Heart left ventricle (tissue), 16 donors: ENCODE measurements around the gene DENND4C. TPM values are rescaled to one million over a fixed set of nuclear protein-coding genes. Genes with fewer than 3 reads are reported as not detected.

Source experiments
- ATAC-seq, 4 donors: fragments of 200-7000 bp; cut with Tn5 transposase; one replicate each; pipeline ENCODE4 v1.9.1; 2020 to 2022; ENCODE audit warnings: moderate library complexity in 4 of 4, mild to moderate bottlenecking in 3 of 4, moderate number of reproducible peaks in 1 of 4
- DNase-seq, 5 donors: peaks; one replicate each; pipeline ENCODE4 v3.0.0-alpha.2; 2020
- H3K27ac ChIP-seq, 12 donors: fragments of 200-600 bp; sonication (generic) in 4 of 12; one replicate each; pipeline versions ENCODE4 v1.5.0 to v1.8.0; 2016 to 2022; ENCODE audit warnings: mild to moderate bottlenecking in 2 of 12
- H3K27me3 ChIP-seq, 9 donors: fragments of 200-600 bp; sonication (generic) in 2 of 9; one replicate each; pipeline versions ENCODE4 v1.5.1 to v1.8.0; 2016 to 2022; ENCODE audit warnings: mild to moderate bottlenecking in 3 of 9
- H3K36me3 ChIP-seq, 9 donors: fragments of 200-600 bp; sonication (generic) in 2 of 9; one replicate each; pipeline versions ENCODE4 v1.5.0 to v1.8.0; 2018 to 2022; ENCODE audit warnings: mild to moderate bottlenecking in 2 of 9
- H3K4me1 ChIP-seq, 12 donors: fragments of 200-600 bp; sonication (generic) in 4 of 12; one replicate each; pipeline versions ENCODE4 v1.5.0 to v1.8.0; 2016 to 2022; ENCODE audit warnings: mild to moderate bottlenecking in 3 of 12
- H3K4me3 ChIP-seq, 12 donors: fragments of 200-600 bp; sonication (generic) in 4 of 12; one replicate each; pipeline versions ENCODE4 v1.5.0 to v1.8.0; 2017 to 2022; ENCODE audit warnings: mild to moderate bottlenecking in 9 of 12, moderate library complexity in 4 of 12
- H3K9me3 ChIP-seq, 12 donors: fragments of 200-600 bp; sonication (generic) in 4 of 12; one replicate each; pipeline versions ENCODE4 v1.5.0 to v1.8.0; 2016 to 2022; ENCODE audit warnings: mild to moderate bottlenecking in 1 of 12
- POLR2A ChIP-seq, 2 donors: fragments of 450-650 bp; IDR thresholded peaks; one replicate each; pipeline ENCODE4 v1.6.1; 2017; ENCODE audit warnings: antibody characterized with exemption in 2 of 2, mild to moderate bottlenecking in 2 of 2, moderate library complexity in 2 of 2
- WGBS, 4 donors: extraction: QIAGEN DNeasy Blood & Tissue Kit in 2 of 4; methylation state at CpG; one replicate each; pipeline versions ENCODE4 v1.1.5 to v1.1.7; 2013 to 2018; 5-methylcytosine and 5-hydroxymethylcytosine counted together
- intact Hi-C, 10 donors: fragments of 100-400 bp; cut with DNase I; formaldehyde crosslinking; loops; one replicate each; pipeline versions ENCODE4 v1.11.1 to v1.14.2; 2022
- polyA plus RNA-seq, 2 donors: library from polyadenylated mRNA; stranded (reverse); fragments of 200-250 nt; gene quantifications; one replicate each; pipeline ENCODE4 v1.2.3, GENCODE V29; 2013
- total RNA-seq, 9 donors: library from RNA; depleted of rRNA in 2 of 9; stranded (reverse); fragments of >200 nt in 2 of 9; fragmentation: NEBNext Ultra II Directional in 3 of 9; extraction: Animal tissue kit (Norgen Biotek cat#: 25700) in 3 of 9; gene quantifications; one replicate each; pipeline versions ENCODE4 v1.1.0 to v1.2.4, GENCODE V29; 2016 to 2023
- TF ChIP-seq, protein P1 (sequence below), 12 donors: fragments of 200-600 bp; sonication (generic) in 4 of 12; IDR thresholded peaks; one replicate each; pipeline versions ENCODE4 v1.5.0 to v1.8.0; 2018 to 2022; ENCODE audit warnings: antibody characterized with exemption in 12 of 12, mild to moderate bottlenecking in 5 of 12
- donor health status: ischemic (EF 13 %, LVEDD 7.1; RV severe dilation, severe dysfunction).
- donor health status: healthy with polysubstance abuse.
- donor health status: DM: no; HTN: yes; CAD: no.
- donor health status: DM: no; HTN: no; CAD: no.
- donor health status: ischemic (EF 25% LVEDD 6.9; RV normal size, moderate dysfunction).
- donor health status: ischemic (EF 25% LVEDD 5.7; RV mildly dilated, moderate dysfunction).
- donor health status: healthy.
- donor health status: DM: yes; HTN: yes; CAD: no.
- donor health status: ischemic (EF 35%, LVEDD 5.7; RV mildly dilated, moderate dysfunction).
- donor health status: nonischemic (EF 11% LVEDD 7.7; RV severe dilation, severe dysfunction).
- donor health status: DM: yes; HTN: yes; CAD: no.
- donor health status: PGD.
- donor health status: ischemic (EF 29% LVEDD 5.4; RV normal size, mild dysfunction).
- donor health status: nonischemic (EF 23%, LVEDD 6.1; RV moderate dilation, normal function).

The DENND4C gene
- total and polyA plus RNA-seq, 11 donors: 5.4 to 36.9 (median 22.8) TPM

DNA sequence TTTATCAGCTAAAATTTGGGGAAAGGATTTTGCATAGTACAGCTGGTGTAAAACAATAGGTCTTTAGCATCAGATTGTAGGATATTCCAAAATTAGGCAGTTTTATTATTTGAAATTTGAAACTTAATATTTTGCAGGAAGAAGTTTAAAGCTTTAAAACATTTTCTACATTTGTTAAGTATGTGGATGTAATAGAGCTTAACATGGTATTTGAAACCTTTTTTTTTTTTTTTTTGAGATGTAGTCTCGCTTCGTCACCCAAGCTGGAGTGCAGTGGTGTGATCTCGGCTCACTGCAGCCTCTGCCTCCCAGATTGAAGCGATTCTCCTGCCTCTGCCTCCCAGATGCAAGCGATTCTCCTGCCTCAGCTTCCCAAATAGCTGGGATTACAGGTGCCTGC, 2.9 kb downstream of the DENND4C start:
- Histone ChIP-seq H3K4me3 (peak overlapping the region in 5 of 12 donors; percentile 3 to 100 (median 100)), H3K36me3 (no peaks in the 10 kb centered on the region), H3K4me1 (peaks cover 0 to 50% (median 25%) of the 10 kb centered on the region in 12 donors), H3K27ac (peak overlapping the region in 5 of 12 donors; percentile 43 to 99 (median 99)), H3K9me3 (no peaks in the 10 kb centered on the region), H3K27me3 (no peaks in the 10 kb centered on the region)
- WGBS, 4 donors: 71 to 75% (median 75%) methylated on average over 5 of the region's 5 CpGs
- TF ChIP-seq POLR2A (IDR thresholded peaks at IDR 0.05): no peak
- TF ChIP-seq, protein P1, sequence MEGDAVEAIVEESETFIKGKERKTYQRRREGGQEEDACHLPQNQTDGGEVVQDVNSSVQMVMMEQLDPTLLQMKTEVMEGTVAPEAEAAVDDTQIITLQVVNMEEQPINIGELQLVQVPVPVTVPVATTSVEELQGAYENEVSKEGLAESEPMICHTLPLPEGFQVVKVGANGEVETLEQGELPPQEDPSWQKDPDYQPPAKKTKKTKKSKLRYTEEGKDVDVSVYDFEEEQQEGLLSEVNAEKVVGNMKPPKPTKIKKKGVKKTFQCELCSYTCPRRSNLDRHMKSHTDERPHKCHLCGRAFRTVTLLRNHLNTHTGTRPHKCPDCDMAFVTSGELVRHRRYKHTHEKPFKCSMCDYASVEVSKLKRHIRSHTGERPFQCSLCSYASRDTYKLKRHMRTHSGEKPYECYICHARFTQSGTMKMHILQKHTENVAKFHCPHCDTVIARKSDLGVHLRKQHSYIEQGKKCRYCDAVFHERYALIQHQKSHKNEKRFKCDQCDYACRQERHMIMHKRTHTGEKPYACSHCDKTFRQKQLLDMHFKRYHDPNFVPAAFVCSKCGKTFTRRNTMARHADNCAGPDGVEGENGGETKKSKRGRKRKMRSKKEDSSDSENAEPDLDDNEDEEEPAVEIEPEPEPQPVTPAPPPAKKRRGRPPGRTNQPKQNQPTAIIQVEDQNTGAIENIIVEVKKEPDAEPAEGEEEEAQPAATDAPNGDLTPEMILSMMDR (IDR thresholded peaks at IDR 0.05): no peak
- intact Hi-C loops: loop anchor here in 6 of 10 donors (5.0 to 10.0 kb wide), 6 partner anchors 44 to 224 kb away; no protein-coding TSS in a partner anchor
- DNase-seq: no peak
- no peak for ATAC-seq

DNA sequence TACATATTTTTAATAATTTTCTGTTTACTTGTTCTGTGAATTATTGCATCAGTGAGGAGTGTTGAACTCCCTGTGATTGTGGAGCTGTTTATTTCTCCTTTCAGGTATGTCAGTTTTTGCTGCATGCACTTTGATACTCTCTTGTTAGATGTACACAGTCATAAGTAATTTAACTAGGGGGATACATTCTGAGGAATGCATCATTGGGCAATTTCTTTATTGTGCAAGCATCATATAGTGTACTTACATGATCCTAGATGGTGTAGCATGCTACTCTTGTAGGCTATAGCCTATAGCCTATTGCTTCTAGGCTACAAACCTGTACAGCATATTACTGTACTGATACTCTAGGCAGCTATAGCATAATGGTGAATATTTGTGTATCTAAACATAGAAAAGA, 9.5 kb downstream of the DENND4C start:
- ATAC-seq (no peak), DNase-seq (no peak)
- Histone ChIP-seq H3K4me1 (peaks cover 0 to 37% (median 13%) of the 10 kb centered on the region in 12 donors), H3K36me3 (peaks cover 0 to 16% (median 6%) of the 10 kb centered on the region in 9 donors), H3K27me3 (no peaks in the 10 kb centered on the region), H3K4me3 (no peak overlapping the region), H3K9me3 (no peaks in the 10 kb centered on the region), H3K27ac (no peak overlapping the region)
- TF ChIP-seq POLR2A (IDR thresholded peaks at IDR 0.05): no peak
- TF ChIP-seq, protein P1 (IDR thresholded peaks at IDR 0.05): no peak
- intact Hi-C loops: loop anchor here in 5 of 10 donors (5.0 to 10.0 kb wide), 5 partner anchors 42 to 135 kb away; no protein-coding TSS in a partner anchor

DNA sequence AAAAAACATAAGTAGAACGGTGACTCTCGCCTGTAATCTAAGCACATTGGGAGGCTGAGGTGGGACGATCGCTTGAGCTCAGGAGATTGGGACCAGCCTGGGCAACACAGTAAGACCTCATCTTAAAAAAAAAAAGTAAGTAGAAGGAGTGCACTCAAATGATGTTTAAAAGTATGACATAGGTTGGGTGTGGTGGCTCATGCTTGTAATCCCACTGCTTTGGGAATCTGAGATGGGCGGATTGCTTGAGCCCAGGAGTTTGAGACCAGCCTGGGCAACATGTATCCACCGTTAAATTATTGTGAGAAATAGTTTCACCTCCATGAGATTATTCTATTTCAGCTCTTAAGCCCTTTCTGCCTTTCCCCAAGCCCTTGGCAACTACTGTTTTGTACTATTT, 11.2 kb downstream of the DENND4C start:
- H3K27me3 ChIP-seq: no peaks in the 10 kb centered on the region
- peaks cover 0 to 34% (median 12%) of the 10 kb centered on the region in 12 donors for H3K4me1 ChIP-seq
- intact Hi-C loops: loop anchor here in 1 of 10 donors (10.0 kb wide), 1 partner anchor 63 kb away; no protein-coding TSS in a partner anchor
- DNase-seq: no peak
- no peaks in the 10 kb centered on the region for H3K9me3 ChIP-seq
- no peak for TF ChIP-seq POLR2A (IDR thresholded peaks at IDR 0.05)
- TF ChIP-seq, protein P1 (IDR thresholded peaks at IDR 0.05): no peak
- ATAC-seq: no peak
- peaks cover 0 to 16% (median 6%) of the 10 kb centered on the region in 9 donors for H3K36me3 ChIP-seq
- H3K27ac ChIP-seq: no peak overlapping the region
- H3K4me3 ChIP-seq: no peak overlapping the region
- 89 to 96% (median 93%) methylated on average over 6 of the region's 6 CpGs for WGBS, 4 donors

DNA sequence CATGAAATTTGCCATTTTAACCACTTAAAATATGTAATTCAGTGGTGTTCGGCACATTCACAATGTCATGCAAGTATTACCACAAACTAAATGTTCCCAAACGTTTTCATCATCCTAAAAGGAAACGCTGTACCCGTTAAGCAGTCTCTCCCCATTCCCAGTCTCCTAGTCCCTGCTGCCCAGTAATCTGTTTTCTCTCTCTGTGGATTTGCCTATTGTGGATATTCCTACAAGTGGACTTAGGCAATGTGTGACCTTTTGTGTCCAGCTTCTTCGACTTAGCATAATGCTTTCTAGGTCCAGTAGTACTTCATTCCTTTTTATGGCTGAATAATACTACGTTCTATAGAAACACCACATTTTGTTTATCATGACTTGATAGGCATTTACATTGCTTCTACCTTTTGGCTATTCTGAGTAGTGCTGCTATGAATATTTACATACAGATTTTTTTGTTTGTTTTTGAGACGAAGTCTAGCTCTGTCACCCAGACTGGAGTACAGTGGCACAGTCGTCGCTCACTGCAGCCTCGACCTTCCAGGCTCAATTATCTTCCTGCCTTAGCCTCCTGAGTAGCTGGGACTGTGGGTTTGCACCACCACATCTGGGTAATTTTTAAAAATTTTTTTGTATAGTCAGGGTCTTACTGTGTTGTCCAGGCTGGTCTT, 13.0 kb downstream of the DENND4C start:
- DNase-seq (no peak), ATAC-seq (no peak)
- Histone ChIP-seq H3K4me1 (peaks cover 0 to 30% (median 11%) of the 10 kb centered on the region in 12 donors), H3K36me3 (peaks cover 0 to 16% (median 6%) of the 10 kb centered on the region in 9 donors), H3K27ac (no peak overlapping the region), H3K9me3 (no peaks in the 10 kb centered on the region), H3K4me3 (no peak overlapping the region), H3K27me3 (no peaks in the 10 kb centered on the region)
- intact Hi-C loops: loop anchor here in 1 of 10 donors (10.0 kb wide), 1 partner anchor 61 kb away; no protein-coding TSS in a partner anchor
- TF ChIP-seq, protein P1 (IDR thresholded peaks at IDR 0.05): no peak
- TF ChIP-seq POLR2A (IDR thresholded peaks at IDR 0.05): no peak
- 76 to 85% (median 82%) methylated on average over 10 of the region's 10 CpGs for WGBS, 4 donors
